H1 (cell line): Measurements from ENCODE around the gene ZNF584. TPM values are rescaled to one million over a fixed set of nuclear protein-coding genes. Genes with fewer than 3 reads are reported as not detected.

Experiments
- BCL11A ChIP-seq, 2 experiments: IDR thresholded peaks; one replicate each; pipeline ENCODE4 v1.6.1; 2011; ENCODE audit warnings: low read depth in 2 of 2, low read length in 2 of 2, mild to moderate bottlenecking in 2 of 2
- CEBPB ChIP-seq: IDR thresholded peaks from 2 replicates; pipeline ENCODE4 v1.6.1; 2012; ENCODE audit warnings: low read depth, low read length
- CHD2 ChIP-seq: IDR thresholded peaks from 2 replicates; pipeline ENCODE4 v1.6.1; 2012; ENCODE audit warnings: low read length, improper control_type of control experiment
- CREB1 ChIP-seq: IDR thresholded peaks from 2 replicates; pipeline ENCODE4 v1.6.1; 2012; ENCODE audit warnings: inconsistent platforms
- E2F6 ChIP-seq: IDR thresholded peaks from 2 replicates; pipeline ENCODE4 v1.6.1; 2012; ENCODE audit warnings: inconsistent platforms
- EP300 ChIP-seq, 2 experiments: IDR thresholded peaks; 1 replicate in 1 of 2; 2 replicates in 1 of 2; pipeline ENCODE4 v1.6.1; 2011 to 2012; ENCODE audit warnings: low read depth in 2 of 2, low read length in 2 of 2, mild to moderate bottlenecking in 2 of 2, borderline replicate concordance in 1 of 2, inconsistent platforms in 1 of 2, moderate library complexity in 1 of 2
- GABPA ChIP-seq: IDR thresholded peaks from 2 replicates; pipeline ENCODE4 v1.6.1; 2011; ENCODE audit warnings: mild to moderate bottlenecking, low read length, moderate library complexity, borderline replicate concordance; ENCODE audit not compliant: insufficient read depth
- HDAC2 ChIP-seq, 2 experiments: fragments of 300-600 bp in 1 of 2; sonication (generic) in 1 of 2; IDR thresholded peaks; 2 replicates each; pipeline ENCODE4 v1.6.1; 2011 to 2012; ENCODE audit warnings: low read depth in 2 of 2, low read length in 2 of 2, mild to moderate bottlenecking in 2 of 2, moderate library complexity in 2 of 2, borderline replicate concordance in 1 of 2, inconsistent platforms in 1 of 2
- JUND ChIP-seq: IDR thresholded peaks from 2 replicates; pipeline ENCODE4 v1.6.1; 2011; ENCODE audit warnings: mild to moderate bottlenecking, improper control_type of control experiment, low read length
- KDM4A ChIP-seq: IDR thresholded peaks from one replicate; pipeline ENCODE4 v1.7.1; 2012; ENCODE audit warnings: low read depth, mild to moderate bottlenecking, moderate library complexity, low read length, inconsistent platforms; ENCODE audit not compliant: severe bottlenecking
- MAX ChIP-seq: IDR thresholded peaks from 2 replicates; pipeline ENCODE4 v1.6.1; 2012; ENCODE audit warnings: inconsistent platforms
- NRF1 ChIP-seq: IDR thresholded peaks from 2 replicates; pipeline ENCODE4 v1.6.1; 2011; ENCODE audit warnings: mild to moderate bottlenecking, low read depth, low read length, improper control_type of control experiment
- PHF8 ChIP-seq: fragments of 200-600 bp; sonication (generic); conservative IDR thresholded peaks from 2 replicates; pipeline ENCODE4 v1.7.1; 2012; ENCODE audit warnings: low read depth, mild to moderate bottlenecking, inconsistent platforms, low read length, moderate library complexity
- POLR2A ChIP-seq, 2 experiments: IDR thresholded peaks; 1 replicate in 1 of 2; 2 replicates in 1 of 2; pipeline ENCODE4 v1.6.1; 2011; ENCODE audit warnings: low read depth in 2 of 2, low read length in 2 of 2, mild to moderate bottlenecking in 2 of 2; ENCODE audit errors: control extremely low read depth in 1 of 2
- POLR2AphosphoS5 ChIP-seq: IDR thresholded peaks from 2 replicates; pipeline ENCODE4 v1.6.1; 2011; ENCODE audit warnings: low read depth, low read length
- SAP30 ChIP-seq: fragments of 300-600 bp; sonication (generic); IDR thresholded peaks from 2 replicates; pipeline ENCODE4 v1.7.1; 2012; ENCODE audit warnings: low read length, moderate library complexity, mild to moderate bottlenecking, inconsistent platforms; ENCODE audit not compliant: insufficient read depth, insufficient replicate concordance
- SIRT6 ChIP-seq: IDR thresholded peaks from one replicate; pipeline ENCODE4 v1.7.1; 2012; ENCODE audit warnings: low read length, inconsistent platforms
- SIX5 ChIP-seq: IDR thresholded peaks from 2 replicates; pipeline ENCODE4 v1.6.1; 2011; ENCODE audit warnings: mild to moderate bottlenecking, low read depth, low read length
- SP2 ChIP-seq: IDR thresholded peaks from 2 replicates; pipeline ENCODE4 v1.6.1; 2012; ENCODE audit warnings: mild to moderate bottlenecking, low read length, inconsistent platforms
- SP4 ChIP-seq: IDR thresholded peaks from 2 replicates; pipeline ENCODE4 v1.6.1; 2012; ENCODE audit warnings: low read length, inconsistent platforms
- SRF ChIP-seq: IDR thresholded peaks from 2 replicates; pipeline ENCODE4 v1.6.1; 2011; ENCODE audit warnings: mild to moderate bottlenecking, low read depth, low read length, moderate library complexity
- TAF1 ChIP-seq: IDR thresholded peaks from 2 replicates; pipeline ENCODE4 v1.6.1; 2011; ENCODE audit warnings: mild to moderate bottlenecking, low read depth, low read length
- TBP ChIP-seq: IDR thresholded peaks from 2 replicates; pipeline ENCODE4 v1.6.1; 2011; ENCODE audit warnings: low read depth, low read length, improper control_type of control experiment
- TEAD4 ChIP-seq: IDR thresholded peaks from 2 replicates; pipeline ENCODE4 v1.6.1; 2012; ENCODE audit warnings: low read depth, low read length, inconsistent platforms, mixed read lengths
- YY1 ChIP-seq: IDR thresholded peaks from 2 replicates; pipeline ENCODE4 v1.6.1; 2011; ENCODE audit warnings: low read depth, mild to moderate bottlenecking, low read length
- polyA plus RNA-seq, 7 experiments: library from polyadenylated mRNA; depleted of rRNA in 3 of 7; stranded (reverse) in 5 of 7; unstranded in 2 of 7; fragments of >200 nt in 5 of 7; fragments of 200-250 nt in 2 of 7; gene quantifications; 1 replicate in 5 of 7; 2 replicates in 1 of 7; 4 replicates in 1 of 7; pipeline versions ENCODE4 v1.2.1 to v1.2.3, GENCODE V29; 2011 to 2013; ENCODE audit warnings: missing spikeins in 2 of 7, mixed read lengths in 2 of 7
- total RNA-seq: library from RNA; stranded (reverse); fragmentation: NEBNext Ultra II Directional; extraction: Animal tissue kit (Norgen Biotek cat#: 25700); gene quantifications from 2 replicates; pipeline ENCODE4 v1.2.1, GENCODE V29; 2021

ZNF584 gene
- total and polyA plus RNA-seq, 2 of the 8 experiments (the other 6 are each of a cell fraction or from before 2014, with no cell fraction given) = 2.5 to 5.2 TPM

- TF ChIP-seq PHF8 = peak; percentile 78
- no peak for TF ChIP-seq SP4
- 0 out of 2 replicates have a peak, but pooled peaks have one; percentile 3 for TF ChIP-seq SP2
- TF ChIP-seq CEBPB = peak; percentile 77
- TF ChIP-seq NRF1 = peak; percentile 77
- TF ChIP-seq CHD2 = peak; percentile 67
- no peak for TF ChIP-seq SIRT6
- TF ChIP-seq HDAC2 (IDR thresholded peaks at IDR 0.05; ENCODE audit: borderline replicate concordance in 1 of 2, low read depth in 2 of 2, low read length in 2 of 2) = 0 out of 4 replicates have a peak, but pooled peaks of 1 of the 2 experiments have one; percentile 72
- TF ChIP-seq SRF = no peak
- TF ChIP-seq TBP = peak; percentile 97
- TF ChIP-seq SIX5 = no peak
- no peak for TF ChIP-seq JUND
- no peak for TF ChIP-seq EP300 (IDR thresholded peaks at IDR 0.05; ENCODE audit: borderline replicate concordance in 1 of 2, low read depth in 2 of 2, low read length in 2 of 2)
- TF ChIP-seq CREB1 = peak; percentile 85
- TF ChIP-seq KDM4A = peak; percentile 83
- peak; percentile 53 to 93 for TF ChIP-seq POLR2A (IDR thresholded peaks at IDR 0.05; ENCODE audit: control extremely low read depth in 1 of 2, low read depth in 2 of 2, low read length in 2 of 2)
- no peak for TF ChIP-seq TEAD4
- TF ChIP-seq GABPA = peak; percentile 91
- TF ChIP-seq YY1 = no peak
- no peak for TF ChIP-seq BCL11A (IDR thresholded peaks at IDR 0.05; ENCODE audit: low read depth in 2 of 2, low read length in 2 of 2)
- peak; percentile 77 for TF ChIP-seq E2F6
- TF ChIP-seq SAP30 = peak; percentile 86
- peak; percentile 85 for TF ChIP-seq POLR2AphosphoS5
- TF ChIP-seq MAX = peak; percentile 98
- peak; percentile 94 for TF ChIP-seq TAF1
These were observed 21.7 kb upstream of the ZNF584 start, which contains the start of gene RPS5 (continued) for GRCh38 chr19:58386576-58387337.
